Body of pancreas (tissue), 4 donors: Measurements from ENCODE around the gene MORC2.

ENCODE experiments used
- POLR2A ChIP-seq, 3 donors: fragments of 450-650 bp; IDR thresholded peaks; one replicate each; pipeline ENCODE4 v1.6.1; 2016; ENCODE audit warnings: antibody characterized with exemption in 3 of 3, mild to moderate bottlenecking in 2 of 3
- TF ChIP-seq, protein P1 (sequence below), 7 experiments: fragments of 450-650 bp in 4 of 7; fragments of 200-600 bp in 3 of 7; sonication (generic) in 3 of 7; IDR thresholded peaks; one replicate each; pipeline ENCODE4 v1.5.1; 2016 to 2019; ENCODE audit warnings: antibody characterized with exemption in 7 of 7

DNA sequence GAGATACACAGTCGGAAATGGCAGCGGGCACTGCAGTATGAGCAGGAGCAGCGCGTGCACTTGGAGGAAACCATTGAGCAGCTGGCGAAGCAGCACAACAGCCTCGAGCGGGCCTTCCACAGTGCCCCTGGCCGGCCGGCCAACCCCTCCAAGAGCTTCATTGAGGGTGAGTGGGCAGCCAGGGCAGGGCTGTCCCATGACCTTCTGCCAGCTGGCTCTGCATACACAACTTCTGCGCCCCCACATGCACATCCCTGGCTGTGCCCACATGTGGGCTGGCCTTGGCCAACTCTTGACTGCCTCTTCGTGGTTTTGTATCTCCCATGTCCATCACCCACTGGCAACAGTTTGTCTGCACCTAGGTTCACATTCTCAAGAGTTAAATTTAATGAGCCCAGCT, 81.1 kb downstream of the MORC2 start:
- TF ChIP-seq, protein P1, sequence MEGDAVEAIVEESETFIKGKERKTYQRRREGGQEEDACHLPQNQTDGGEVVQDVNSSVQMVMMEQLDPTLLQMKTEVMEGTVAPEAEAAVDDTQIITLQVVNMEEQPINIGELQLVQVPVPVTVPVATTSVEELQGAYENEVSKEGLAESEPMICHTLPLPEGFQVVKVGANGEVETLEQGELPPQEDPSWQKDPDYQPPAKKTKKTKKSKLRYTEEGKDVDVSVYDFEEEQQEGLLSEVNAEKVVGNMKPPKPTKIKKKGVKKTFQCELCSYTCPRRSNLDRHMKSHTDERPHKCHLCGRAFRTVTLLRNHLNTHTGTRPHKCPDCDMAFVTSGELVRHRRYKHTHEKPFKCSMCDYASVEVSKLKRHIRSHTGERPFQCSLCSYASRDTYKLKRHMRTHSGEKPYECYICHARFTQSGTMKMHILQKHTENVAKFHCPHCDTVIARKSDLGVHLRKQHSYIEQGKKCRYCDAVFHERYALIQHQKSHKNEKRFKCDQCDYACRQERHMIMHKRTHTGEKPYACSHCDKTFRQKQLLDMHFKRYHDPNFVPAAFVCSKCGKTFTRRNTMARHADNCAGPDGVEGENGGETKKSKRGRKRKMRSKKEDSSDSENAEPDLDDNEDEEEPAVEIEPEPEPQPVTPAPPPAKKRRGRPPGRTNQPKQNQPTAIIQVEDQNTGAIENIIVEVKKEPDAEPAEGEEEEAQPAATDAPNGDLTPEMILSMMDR (IDR thresholded peaks at IDR 0.05), result no peak
- no peak for TF ChIP-seq POLR2A (IDR thresholded peaks at IDR 0.05)
